Measurements from ENCODE around the gene ZBTB8B. TPM values are rescaled to one million over a fixed set of nuclear protein-coding genes. Genes with fewer than 3 reads are reported as not detected.
A peak's percentile ranks its signal among the peaks of the same experiment; 100 is the strongest.

Gene ZBTB8B
- total RNA-seq, 2 donors from 2014 or later: 0.26 TPM; not detected in 1

DNA sequence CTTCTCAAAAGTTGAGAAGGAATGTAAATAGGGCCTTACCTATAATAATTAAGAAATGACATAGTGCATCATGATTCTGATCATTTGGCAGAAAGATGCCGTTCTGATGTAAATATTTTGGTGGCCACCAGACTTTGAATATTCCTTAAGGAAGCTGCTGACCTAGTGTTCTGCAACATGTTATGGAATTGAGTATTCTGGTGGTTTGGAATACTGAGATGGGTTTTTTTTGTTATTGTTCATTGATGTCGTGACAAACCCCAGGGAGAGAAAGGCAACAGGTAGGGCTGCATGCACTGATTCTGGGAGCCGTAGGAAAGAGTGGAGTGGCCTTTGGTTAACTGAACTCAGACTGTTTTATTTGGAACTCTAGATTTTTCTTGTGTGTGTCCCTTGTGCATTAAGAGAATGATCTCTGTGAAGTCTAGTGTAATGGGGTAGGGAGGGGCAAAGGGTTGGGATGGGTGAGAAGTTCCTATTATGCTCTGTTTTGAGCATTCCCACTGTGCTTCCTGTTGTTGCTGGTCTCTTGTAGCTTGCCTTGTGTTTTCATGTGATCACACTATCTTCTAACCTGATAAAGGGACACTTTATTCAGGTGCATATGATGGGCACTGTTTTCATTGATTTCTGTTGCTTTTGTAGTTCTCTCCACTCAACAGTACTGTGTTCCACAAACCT is 25.0 kb downstream of the ZBTB8B start:
- no peaks in the 10 kb centered on the region for H3K27me3 ChIP-seq
- no peaks in the 10 kb centered on the region for H3K36me3 ChIP-seq (replicated peaks in 1 of 2; ENCODE audit: insufficient read depth in 1 of 2, low read depth in 2 of 2)
- DNase-seq (no peak), ATAC-seq (no peak)
- intact Hi-C loops (cut with DNase I): no loop called here
- no peaks in the 10 kb centered on the region for H3K9me3 ChIP-seq
- peaks cover 6% of the 10 kb centered on the region for H3K4me1 ChIP-seq
- TF ChIP-seq POLR2A (IDR thresholded peaks at IDR 0.05): no peak
- TF ChIP-seq, protein P1, sequence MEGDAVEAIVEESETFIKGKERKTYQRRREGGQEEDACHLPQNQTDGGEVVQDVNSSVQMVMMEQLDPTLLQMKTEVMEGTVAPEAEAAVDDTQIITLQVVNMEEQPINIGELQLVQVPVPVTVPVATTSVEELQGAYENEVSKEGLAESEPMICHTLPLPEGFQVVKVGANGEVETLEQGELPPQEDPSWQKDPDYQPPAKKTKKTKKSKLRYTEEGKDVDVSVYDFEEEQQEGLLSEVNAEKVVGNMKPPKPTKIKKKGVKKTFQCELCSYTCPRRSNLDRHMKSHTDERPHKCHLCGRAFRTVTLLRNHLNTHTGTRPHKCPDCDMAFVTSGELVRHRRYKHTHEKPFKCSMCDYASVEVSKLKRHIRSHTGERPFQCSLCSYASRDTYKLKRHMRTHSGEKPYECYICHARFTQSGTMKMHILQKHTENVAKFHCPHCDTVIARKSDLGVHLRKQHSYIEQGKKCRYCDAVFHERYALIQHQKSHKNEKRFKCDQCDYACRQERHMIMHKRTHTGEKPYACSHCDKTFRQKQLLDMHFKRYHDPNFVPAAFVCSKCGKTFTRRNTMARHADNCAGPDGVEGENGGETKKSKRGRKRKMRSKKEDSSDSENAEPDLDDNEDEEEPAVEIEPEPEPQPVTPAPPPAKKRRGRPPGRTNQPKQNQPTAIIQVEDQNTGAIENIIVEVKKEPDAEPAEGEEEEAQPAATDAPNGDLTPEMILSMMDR (IDR thresholded peaks at IDR 0.05): no peak
- H3K4me3 ChIP-seq: no peak overlapping the region
- WGBS, 2 donors: 81 to 93% methylated on average over 3 of the region's 3 CpGs
- H3K27ac ChIP-seq: no peak overlapping the region

- no peak for DNase-seq
- intact Hi-C loops (cut with DNase I): no loop called here
- no peak for TF ChIP-seq POLR2A (IDR thresholded peaks at IDR 0.05)
- TF ChIP-seq, protein P1 (IDR thresholded peaks at IDR 0.05): no peak
- Histone ChIP-seq H3K27me3 (no peaks in the 10 kb centered on the region), H3K4me1 (no peaks in the 10 kb centered on the region), H3K4me3 (no peak overlapping the region), H3K27ac (no peak overlapping the region), H3K9me3 (no peaks in the 10 kb centered on the region), H3K36me3 (replicated peaks in 1 of 2; ENCODE audit: insufficient read depth in 1 of 2, low read depth in 2 of 2) (no peaks in the 10 kb centered on the region)
- ATAC-seq: no peak
- WGBS, 2 donors: 88% methylated on average over 1 to 2 of the region's 2 CpGs
These were observed 26.5 kb downstream of the ZBTB8B start for GRCh38 chr1:32491386-32491785.

DNA sequence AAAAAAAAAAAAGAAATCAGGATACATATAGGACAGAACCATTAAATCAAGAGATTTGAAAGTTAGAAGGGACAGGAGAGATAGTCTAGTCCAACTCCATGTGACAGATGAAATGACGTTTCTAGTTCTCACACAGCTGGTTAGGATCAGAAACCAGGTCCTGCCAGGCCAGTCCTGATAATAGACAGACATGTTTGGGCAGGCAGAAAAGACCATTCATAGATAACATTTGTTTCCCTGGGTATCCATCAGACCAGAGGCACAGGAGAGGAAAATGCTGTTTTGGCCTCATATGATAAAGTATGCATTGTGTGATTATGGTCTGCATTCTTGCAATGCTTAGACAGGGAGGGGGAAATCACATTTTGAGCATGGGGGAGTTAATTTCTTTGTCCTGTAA is 29.3 kb downstream of the ZBTB8B start:
- Histone ChIP-seq H3K4me3 (no peak overlapping the region), H3K27me3 (no peaks in the 10 kb centered on the region), H3K36me3 (replicated peaks in 1 of 2; ENCODE audit: insufficient read depth in 1 of 2, low read depth in 2 of 2) (no peaks in the 10 kb centered on the region), H3K4me1 (no peaks in the 10 kb centered on the region), H3K27ac (no peak overlapping the region), H3K9me3 (no peaks in the 10 kb centered on the region)
- TF ChIP-seq, protein P1 (IDR thresholded peaks at IDR 0.05): no peak
- TF ChIP-seq POLR2A (IDR thresholded peaks at IDR 0.05): no peak
- DNase-seq (no peak), ATAC-seq (no peak)
- intact Hi-C loops (cut with DNase I): no loop called here
- 29 to 31% methylated on average over 1 of the region's 1 CpG for whole genome bisulfite sequencing, 2 donors

GRCh38 chr1:32494711-32495337 is 30.0 kb downstream of the ZBTB8B start:
- DNase-seq: no peak
- intact Hi-C loops (cut with DNase I): no loop called here
- ATAC-seq: no peak
- H3K36me3 ChIP-seq (replicated peaks in 1 of 2; ENCODE audit: insufficient read depth in 1 of 2, low read depth in 2 of 2): no peaks in the 10 kb centered on the region
- WGBS, 2 donors: 83 to 85% methylated on average over 7 of the region's 7 CpGs
- no peak overlapping the region for H3K27ac ChIP-seq
- H3K4me3 ChIP-seq: no peak overlapping the region
- TF ChIP-seq, protein P1 (IDR thresholded peaks at IDR 0.05): no peak
- no peak for TF ChIP-seq POLR2A (IDR thresholded peaks at IDR 0.05)
- H3K9me3 ChIP-seq: no peaks in the 10 kb centered on the region
- peaks cover 5% of the 10 kb centered on the region for H3K4me1 ChIP-seq
- H3K27me3 ChIP-seq: no peaks in the 10 kb centered on the region

GRCh38 chr1:32496127-32496526 is 31.3 kb downstream of the ZBTB8B start:
- no peak for DNase-seq
- 43 to 47% methylated on average over 5 of the region's 5 CpGs for WGBS, 2 donors
- Histone ChIP-seq H3K36me3 (replicated peaks in 1 of 2; ENCODE audit: insufficient read depth in 1 of 2, low read depth in 2 of 2) (no peaks in the 10 kb centered on the region), H3K4me3 (no peak overlapping the region), H3K27ac (peak overlapping the region in 1 of 4 donors; percentile 21), H3K9me3 (no peaks in the 10 kb centered on the region), H3K27me3 (no peaks in the 10 kb centered on the region), H3K4me1 (peaks cover 6% of the 10 kb centered on the region)
- TF ChIP-seq, protein P1 (IDR thresholded peaks at IDR 0.05): no peak
- TF ChIP-seq POLR2A (IDR thresholded peaks at IDR 0.05): no peak
- intact Hi-C loops (cut with DNase I): no loop called here
- no peak for ATAC-seq
